ENCODE results near the gene PPBP.

DNA sequence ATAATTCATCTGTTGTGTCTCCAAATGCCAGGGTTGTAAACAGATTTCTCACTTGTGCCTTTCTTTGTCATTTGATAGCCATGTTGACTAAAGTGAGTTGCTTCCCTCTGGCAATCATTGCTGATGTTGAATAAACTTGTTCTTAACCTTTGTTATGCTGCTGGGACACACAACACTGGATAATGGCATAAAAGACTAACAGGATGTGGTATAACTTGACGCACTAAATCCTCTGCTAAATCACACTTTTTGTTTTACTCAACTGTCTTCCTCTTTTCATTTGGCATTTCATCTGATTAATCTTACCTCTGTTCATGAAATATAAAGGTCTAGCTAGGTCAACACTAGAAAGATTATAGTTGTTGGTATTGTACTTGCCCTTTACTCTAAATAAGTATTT, 28.1 kb upstream of the PPBP start:
- TF ChIP-seq, protein P1, sequence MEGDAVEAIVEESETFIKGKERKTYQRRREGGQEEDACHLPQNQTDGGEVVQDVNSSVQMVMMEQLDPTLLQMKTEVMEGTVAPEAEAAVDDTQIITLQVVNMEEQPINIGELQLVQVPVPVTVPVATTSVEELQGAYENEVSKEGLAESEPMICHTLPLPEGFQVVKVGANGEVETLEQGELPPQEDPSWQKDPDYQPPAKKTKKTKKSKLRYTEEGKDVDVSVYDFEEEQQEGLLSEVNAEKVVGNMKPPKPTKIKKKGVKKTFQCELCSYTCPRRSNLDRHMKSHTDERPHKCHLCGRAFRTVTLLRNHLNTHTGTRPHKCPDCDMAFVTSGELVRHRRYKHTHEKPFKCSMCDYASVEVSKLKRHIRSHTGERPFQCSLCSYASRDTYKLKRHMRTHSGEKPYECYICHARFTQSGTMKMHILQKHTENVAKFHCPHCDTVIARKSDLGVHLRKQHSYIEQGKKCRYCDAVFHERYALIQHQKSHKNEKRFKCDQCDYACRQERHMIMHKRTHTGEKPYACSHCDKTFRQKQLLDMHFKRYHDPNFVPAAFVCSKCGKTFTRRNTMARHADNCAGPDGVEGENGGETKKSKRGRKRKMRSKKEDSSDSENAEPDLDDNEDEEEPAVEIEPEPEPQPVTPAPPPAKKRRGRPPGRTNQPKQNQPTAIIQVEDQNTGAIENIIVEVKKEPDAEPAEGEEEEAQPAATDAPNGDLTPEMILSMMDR (IDR thresholded peaks at IDR 0.05; ENCODE audit: poor library complexity, severe bottlenecking) = no peak
- no peak for TF ChIP-seq TAF1 (IDR thresholded peaks at IDR 0.05; ENCODE audit: low read depth)
- TF ChIP-seq, protein P2, sequence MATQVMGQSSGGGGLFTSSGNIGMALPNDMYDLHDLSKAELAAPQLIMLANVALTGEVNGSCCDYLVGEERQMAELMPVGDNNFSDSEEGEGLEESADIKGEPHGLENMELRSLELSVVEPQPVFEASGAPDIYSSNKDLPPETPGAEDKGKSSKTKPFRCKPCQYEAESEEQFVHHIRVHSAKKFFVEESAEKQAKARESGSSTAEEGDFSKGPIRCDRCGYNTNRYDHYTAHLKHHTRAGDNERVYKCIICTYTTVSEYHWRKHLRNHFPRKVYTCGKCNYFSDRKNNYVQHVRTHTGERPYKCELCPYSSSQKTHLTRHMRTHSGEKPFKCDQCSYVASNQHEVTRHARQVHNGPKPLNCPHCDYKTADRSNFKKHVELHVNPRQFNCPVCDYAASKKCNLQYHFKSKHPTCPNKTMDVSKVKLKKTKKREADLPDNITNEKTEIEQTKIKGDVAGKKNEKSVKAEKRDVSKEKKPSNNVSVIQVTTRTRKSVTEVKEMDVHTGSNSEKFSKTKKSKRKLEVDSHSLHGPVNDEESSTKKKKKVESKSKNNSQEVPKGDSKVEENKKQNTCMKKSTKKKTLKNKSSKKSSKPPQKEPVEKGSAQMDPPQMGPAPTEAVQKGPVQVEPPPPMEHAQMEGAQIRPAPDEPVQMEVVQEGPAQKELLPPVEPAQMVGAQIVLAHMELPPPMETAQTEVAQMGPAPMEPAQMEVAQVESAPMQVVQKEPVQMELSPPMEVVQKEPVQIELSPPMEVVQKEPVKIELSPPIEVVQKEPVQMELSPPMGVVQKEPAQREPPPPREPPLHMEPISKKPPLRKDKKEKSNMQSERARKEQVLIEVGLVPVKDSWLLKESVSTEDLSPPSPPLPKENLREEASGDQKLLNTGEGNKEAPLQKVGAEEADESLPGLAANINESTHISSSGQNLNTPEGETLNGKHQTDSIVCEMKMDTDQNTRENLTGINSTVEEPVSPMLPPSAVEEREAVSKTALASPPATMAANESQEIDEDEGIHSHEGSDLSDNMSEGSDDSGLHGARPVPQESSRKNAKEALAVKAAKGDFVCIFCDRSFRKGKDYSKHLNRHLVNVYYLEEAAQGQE (IDR thresholded peaks at IDR 0.05; ENCODE audit: borderline replicate concordance) = no peak
